Renal pelvis (tissue), 12 donors: ENCODE measurements around the gene TMX1. TPM values are rescaled to one million over a fixed set of nuclear protein-coding genes. Genes with fewer than 3 reads are reported as not detected.
"Not testable (repeated sequence)": the region's sequence is repeated elsewhere in the genome, so short reads cannot be mapped to it uniquely, and the experiment has no call there.

ENCODE experiments used
- DNase-seq: peaks from one replicate; pipeline ENCODE4 v3.0.0-alpha.2; 2013
- long read RNA-seq, 16 experiments: transcript quantifications; one replicate each; lab custom pipeline, GENCODE V29; 2026
- polyA plus RNA-seq, 3 donors: library from polyadenylated mRNA; unstranded; fragments of 120-200 nt; gene quantifications; one replicate each; pipeline ENCODE4 v1.2.1, GENCODE V29; 2013; ENCODE audit not compliant: insufficient read length in 3 of 3

TMX1 gene, protein sequence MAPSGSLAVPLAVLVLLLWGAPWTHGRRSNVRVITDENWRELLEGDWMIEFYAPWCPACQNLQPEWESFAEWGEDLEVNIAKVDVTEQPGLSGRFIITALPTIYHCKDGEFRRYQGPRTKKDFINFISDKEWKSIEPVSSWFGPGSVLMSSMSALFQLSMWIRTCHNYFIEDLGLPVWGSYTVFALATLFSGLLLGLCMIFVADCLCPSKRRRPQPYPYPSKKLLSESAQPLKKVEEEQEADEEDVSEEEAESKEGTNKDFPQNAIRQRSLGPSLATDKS
- 10 to 100 TPM; 43.3 to 50.9 (median 47.6) TPM for polyA plus RNA-seq
- long read RNA-seq, donor 1, transcript TMX1-201 (8 exons, 3,995 nt): major isoform, 28 of 28 reads
- long read RNA-seq, donor 1, partial matches to known transcripts: 0 of 28 reads
- long read RNA-seq, donor 1, other reads (novel, unspliced or antisense): 0 of 28 reads
- long read RNA-seq, donor 2, transcript TMX1-201 (8 exons, 3,995 nt): major isoform, 41 of 100 reads
- long read RNA-seq, donor 2, partial matches to known transcripts: 59 of 100 reads
- long read RNA-seq, donor 2, other reads (novel, unspliced or antisense): 0 of 100 reads
- long read RNA-seq, donor 3, transcript TMX1-201 (8 exons, 3,995 nt): major isoform, 21 of 21 reads
- long read RNA-seq, donor 3, partial matches to known transcripts: 0 of 21 reads
- long read RNA-seq, donor 3, other reads (novel, unspliced or antisense): 0 of 21 reads
- long read RNA-seq, donor 4, transcript TMX1-201 (8 exons, 3,995 nt): major isoform, 35 of 35 reads
- long read RNA-seq, donor 4, partial matches to known transcripts: 0 of 35 reads
- long read RNA-seq, donor 4, other reads (novel, unspliced or antisense): 0 of 35 reads
- long read RNA-seq, donor 5, transcript TMX1-201 (8 exons, 3,995 nt): major isoform, 23 of 24 reads
- long read RNA-seq, donor 5, partial matches to known transcripts: 0 of 24 reads
- long read RNA-seq, donor 5, other reads (novel, unspliced or antisense): 0 of 24 reads
- long read RNA-seq, donor 6, transcript TMX1-201 (8 exons, 3,995 nt): major isoform, 40 of 45 reads
- long read RNA-seq, donor 6, partial matches to known transcripts: 5 of 45 reads
- long read RNA-seq, donor 6, other reads (novel, unspliced or antisense): 0 of 45 reads
- long read RNA-seq, donor 7, transcript TMX1-201 (8 exons, 3,995 nt): major isoform, 29 of 34 reads
- long read RNA-seq, donor 7, partial matches to known transcripts: 5 of 34 reads
- long read RNA-seq, donor 7, other reads (novel, unspliced or antisense): 0 of 34 reads
- long read RNA-seq, donor 8, transcript TMX1-201 (8 exons, 3,995 nt): major isoform, 10 of 10 reads
- long read RNA-seq, donor 8, partial matches to known transcripts: 0 of 10 reads
- long read RNA-seq, donor 8, other reads (novel, unspliced or antisense): 0 of 10 reads
- long read RNA-seq, donor 9, transcript TMX1-201 (8 exons, 3,995 nt): major isoform, 42 of 55 reads
- long read RNA-seq, donor 9, partial matches to known transcripts: 12 of 55 reads
- long read RNA-seq, donor 9, other reads (novel, unspliced or antisense): 0 of 55 reads
- long read RNA-seq, donor 10, transcript TMX1-201 (8 exons, 3,995 nt): major isoform, 37 of 37 reads
- long read RNA-seq, donor 10, partial matches to known transcripts: 0 of 37 reads
- long read RNA-seq, donor 10, other reads (novel, unspliced or antisense): 0 of 37 reads
- long read RNA-seq, donor 11, transcript TMX1-201 (8 exons, 3,995 nt): major isoform, 22 of 29 reads
- long read RNA-seq, donor 11, partial matches to known transcripts: 7 of 29 reads
- long read RNA-seq, donor 11, other reads (novel, unspliced or antisense): 0 of 29 reads
- long read RNA-seq, donor 12, transcript TMX1-201 (8 exons, 3,995 nt): major isoform, 52 of 52 reads
- long read RNA-seq, donor 12, partial matches to known transcripts: 0 of 52 reads
- long read RNA-seq, donor 12, other reads (novel, unspliced or antisense): 0 of 52 reads
- long read RNA-seq, donor 13, transcript TMX1-201 (8 exons, 3,995 nt): major isoform, 20 of 20 reads
- long read RNA-seq, donor 13, partial matches to known transcripts: 0 of 20 reads
- long read RNA-seq, donor 13, other reads (novel, unspliced or antisense): 0 of 20 reads
- long read RNA-seq, donor 14: 0 reads
- long read RNA-seq, donor 15: 0 reads
- long read RNA-seq, donor 16, transcript TMX1-201 (8 exons, 3,995 nt): major isoform, 39 of 39 reads
- long read RNA-seq, donor 16, partial matches to known transcripts: 0 of 39 reads
- long read RNA-seq, donor 16, other reads (novel, unspliced or antisense): 0 of 39 reads

DNA sequence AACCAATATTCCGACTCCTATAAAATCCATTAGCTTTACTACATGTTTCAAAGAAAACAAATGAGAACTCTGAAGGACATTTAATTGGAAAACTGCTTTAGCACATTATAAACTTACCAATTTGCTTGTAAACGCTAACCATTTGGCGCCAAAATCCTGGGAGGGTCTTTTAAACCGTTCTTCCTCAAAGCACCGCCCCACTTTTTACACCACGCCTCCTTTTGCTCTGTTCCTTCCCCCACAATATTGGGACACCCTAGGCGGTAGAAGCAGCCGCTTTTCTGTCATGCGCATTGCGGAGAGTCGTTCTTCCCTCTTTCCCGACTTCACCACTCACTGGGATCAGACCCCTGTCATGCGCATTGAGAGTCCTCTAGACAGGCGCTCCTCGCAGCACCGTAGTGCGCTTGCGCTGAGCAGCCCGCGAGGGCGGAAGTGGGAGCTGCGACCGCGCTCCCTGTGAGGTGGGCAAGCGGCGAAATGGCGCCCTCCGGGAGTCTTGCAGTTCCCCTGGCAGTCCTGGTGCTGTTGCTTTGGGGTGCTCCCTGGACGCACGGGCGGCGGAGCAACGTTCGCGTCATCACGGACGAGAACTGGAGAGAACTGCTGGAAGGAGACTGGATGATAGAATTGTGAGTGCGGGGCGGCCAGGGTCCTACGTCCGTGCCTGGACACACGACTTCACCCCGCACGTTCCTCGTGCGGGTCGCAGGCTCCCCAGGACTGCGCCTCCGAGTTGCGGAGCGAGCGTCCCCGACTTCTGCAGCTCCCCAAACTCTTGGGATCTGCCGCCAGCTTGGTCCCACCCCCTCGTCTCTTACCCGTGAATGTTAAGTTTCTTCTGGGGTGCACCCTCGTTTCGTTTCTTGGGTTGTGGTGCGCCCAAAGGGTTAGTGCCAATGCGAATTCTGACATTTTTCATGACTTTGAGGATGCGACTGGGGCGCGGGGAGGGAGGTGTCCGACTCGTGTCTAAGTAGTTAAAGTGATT is at the start of gene TMX1:
Gene TMX1 (plus strand): TSS at position 435 of the 991 bp plus-strand sequence. CDS start 46 bp downstream, at position 481.
- peak; percentile 99 for DNase-seq

GRCh38 chr14:51201890-51202289 is 38.2 kb upstream of the TMX1 start:
- DNase-seq: no peak

- no peak for DNase-seq
Measured at GRCh38 chr14:51202914-51203665, 37.0 kb upstream of the TMX1 start.

DNA sequence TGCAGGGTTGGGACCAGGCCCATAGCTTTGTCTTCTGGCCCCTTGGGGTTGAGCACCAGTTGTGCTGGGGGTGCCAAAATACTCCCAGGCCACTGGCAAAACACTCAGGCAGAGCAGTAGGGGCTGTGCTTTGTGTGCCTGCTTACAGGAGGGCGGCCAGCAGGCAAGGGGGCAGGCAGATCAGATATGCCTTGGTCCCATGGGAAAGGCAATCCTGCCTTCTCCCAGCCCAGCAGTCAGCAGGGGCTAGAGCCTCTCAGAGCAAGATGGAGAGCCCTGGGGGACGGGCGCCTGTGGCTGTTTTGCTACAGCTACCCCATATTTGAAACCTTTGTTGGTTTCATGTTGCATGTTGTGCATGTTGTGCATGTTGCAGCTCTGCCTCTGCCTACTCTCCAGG is 36.2 kb upstream of the TMX1 start:
- no peak for DNase-seq

DNA sequence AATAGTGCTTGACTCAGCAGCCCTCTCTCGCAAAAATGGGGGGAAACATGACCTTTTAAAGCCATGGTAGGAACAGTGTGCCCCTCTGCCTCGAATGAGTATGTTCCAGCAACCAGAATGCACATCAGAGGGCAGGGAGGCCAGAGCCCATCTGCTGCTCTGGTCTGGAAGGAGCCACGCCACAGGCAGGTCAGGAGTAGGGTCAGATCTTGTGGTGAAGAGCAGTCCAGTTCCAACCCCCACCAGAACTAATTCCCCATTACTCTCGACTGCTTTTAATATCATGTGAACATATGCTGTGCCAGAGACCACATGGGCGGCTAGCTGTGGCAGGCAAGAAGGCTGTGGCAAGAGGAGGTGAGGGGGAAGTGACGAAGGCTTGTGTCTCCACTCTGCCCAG is 34.6 kb upstream of the TMX1 start:
- no peak for DNase-seq

- no peak for DNase-seq
Measured at GRCh38 chr14:51206462-51206861, 33.6 kb upstream of the TMX1 start.

DNA sequence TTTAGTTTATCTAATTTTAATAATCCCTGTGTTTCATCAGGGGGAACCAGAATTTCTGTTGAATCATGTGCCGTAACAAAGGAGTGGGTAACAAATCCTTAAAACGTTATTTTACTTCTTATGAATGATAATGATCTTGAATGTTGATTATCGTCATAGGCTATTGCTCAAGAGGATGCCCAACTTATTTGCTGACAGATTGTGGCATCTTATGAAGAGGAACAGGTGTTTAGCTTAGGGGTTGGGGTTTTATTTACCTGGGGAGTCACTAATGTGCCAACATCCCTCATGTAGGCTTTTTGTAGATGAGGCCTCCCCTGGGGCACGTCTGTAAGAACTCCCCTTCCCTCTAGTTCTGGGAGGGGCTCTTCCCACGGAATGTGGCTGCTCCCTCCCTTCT is 32.4 kb upstream of the TMX1 start:
- no peak for DNase-seq

GRCh38 chr14:51208982-51209381 is 31.1 kb upstream of the TMX1 start:
- no peak for DNase-seq

- DNase-seq: no peak
Measured at GRCh38 chr14:51209457-51209856, 30.6 kb upstream of the TMX1 start.

- no peak for DNase-seq
Measured at GRCh38 chr14:51210594-51210993, 29.5 kb upstream of the TMX1 start.

- no peak for DNase-seq
Measured at GRCh38 chr14:51211149-51211548, 28.9 kb upstream of the TMX1 start.

DNA sequence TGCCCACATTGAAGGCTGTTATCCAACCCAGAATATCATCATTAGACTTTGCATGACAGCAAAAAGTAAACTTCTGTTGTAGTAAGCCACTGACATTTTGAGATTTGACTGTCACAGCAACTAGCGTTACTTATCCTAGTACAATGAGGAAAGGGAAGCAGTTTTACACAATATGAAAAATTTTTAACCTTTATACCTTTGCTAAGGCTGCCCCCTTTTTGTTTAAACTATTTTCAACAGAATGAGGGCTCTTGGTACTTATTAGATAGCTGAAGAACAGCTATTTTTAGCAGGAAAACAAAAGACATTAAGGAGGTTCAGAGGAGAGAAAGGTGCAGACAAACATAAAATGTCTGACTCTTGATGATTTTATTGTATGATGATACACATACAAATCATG is 23.4 kb upstream of the TMX1 start:
- no peak for DNase-seq

GRCh38 chr14:51219473-51220448 is 20.3 kb upstream of the TMX1 start:
- peak; percentile 35 for DNase-seq

- DNase-seq: not testable (repeated sequence)
Measured at GRCh38 chr14:51223463-51223862, 16.6 kb upstream of the TMX1 start.

- DNase-seq: no peak
Measured at GRCh38 chr14:51224551-51224950, 15.5 kb upstream of the TMX1 start.

- DNase-seq: no peak
Measured at GRCh38 chr14:51225751-51226150, 14.3 kb upstream of the TMX1 start.
